ENCODE results near the gene STAG1. TPM values are rescaled to one million over a fixed set of nuclear protein-coding genes. Genes with fewer than 3 reads are reported as not detected.

Gene STAG1
- total and polyA plus RNA-seq, 2 experiments from 2014 or later: 12.4 to 41.1 TPM

DNA sequence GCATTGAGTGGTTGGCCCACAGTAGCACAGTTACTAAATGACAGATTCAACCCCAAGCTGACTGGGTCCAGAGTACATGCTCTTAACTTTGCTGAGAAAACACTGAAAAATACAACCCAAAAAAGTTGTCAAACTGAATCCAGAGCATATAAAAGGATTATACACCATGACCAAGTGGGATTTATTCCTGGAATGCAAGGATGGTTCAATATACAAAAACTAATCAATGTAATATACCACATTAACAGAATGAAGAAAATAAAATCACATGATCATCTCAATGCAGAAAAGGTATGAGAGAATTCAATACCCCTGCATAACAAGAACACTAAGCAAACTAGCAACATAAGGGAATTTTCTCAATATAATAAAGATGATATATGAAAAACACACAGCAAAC is 98.5 kb downstream of the STAG1 start:
- no peak overlapping the region for H3K4me2 ChIP-seq
- H3K27me3 ChIP-seq: no peaks in the 10 kb centered on the region
- no peak for TF ChIP-seq EZH2 (IDR thresholded peaks at IDR 0.05; ENCODE audit: borderline replicate concordance)
- TF ChIP-seq EZH2phosphoT487 (IDR thresholded peaks at IDR 0.05; ENCODE audit: low read depth, severe bottlenecking, unreplicated experiment): no peak
- TF ChIP-seq CTCF (IDR thresholded peaks at IDR 0.05; ENCODE audit: poor library complexity): no peak
- peaks cover 98% of the 10 kb centered on the region for H3K79me2 ChIP-seq
- no peaks in the 10 kb centered on the region for H3K9me2 ChIP-seq (replicated peaks; ENCODE audit: insufficient read depth)
- H3K4me3 ChIP-seq: no peak overlapping the region
- no peak overlapping the region for H2AFZ ChIP-seq
- no peak overlapping the region for H3K27ac ChIP-seq
- H3K36me3 ChIP-seq (replicated peaks; ENCODE audit: insufficient read depth, low read depth): no peaks in the 10 kb centered on the region
- H4K20me1 ChIP-seq (ENCODE audit: insufficient read depth, poor library complexity, severe bottlenecking): peaks cover 12% of the 10 kb centered on the region
- no peak for DNase-seq (ENCODE audit: low spot score)
- no peaks in the 10 kb centered on the region for H3K9me3 ChIP-seq (ENCODE audit: low read depth)
- no peaks in the 10 kb centered on the region for H3K4me1 ChIP-seq (ENCODE audit: insufficient read depth)

- Histone ChIP-seq H3K4me1 (ENCODE audit: insufficient read depth) (no peaks in the 10 kb centered on the region), H3K9me3 (ENCODE audit: low read depth) (no peaks in the 10 kb centered on the region), H3K4me2 (no peak overlapping the region), H3K4me3 (no peak overlapping the region), H3K9me2 (replicated peaks; ENCODE audit: insufficient read depth) (no peaks in the 10 kb centered on the region), H3K79me2 (peaks cover 100% of the 10 kb centered on the region), H3K27ac (no peak overlapping the region), H3K36me3 (replicated peaks; ENCODE audit: insufficient read depth, low read depth) (no peaks in the 10 kb centered on the region), H3K27me3 (no peaks in the 10 kb centered on the region), H4K20me1 (ENCODE audit: insufficient read depth, poor library complexity, severe bottlenecking) (peaks cover 3% of the 10 kb centered on the region), H2AFZ (no peak overlapping the region)
- DNase-seq (ENCODE audit: low spot score): peak; percentile 5
- 93% methylated on average over 2 of the region's 2 CpGs for WGBS (ENCODE audit: low lambda C conversion rate, missing lambda C conversion rate)
- no peak for TF ChIP-seq EZH2phosphoT487 (IDR thresholded peaks at IDR 0.05; ENCODE audit: low read depth, severe bottlenecking, unreplicated experiment)
- no peak for TF ChIP-seq CTCF (IDR thresholded peaks at IDR 0.05; ENCODE audit: poor library complexity)
- no peak for TF ChIP-seq EZH2 (IDR thresholded peaks at IDR 0.05; ENCODE audit: borderline replicate concordance)
These were observed 100.6 kb downstream of the STAG1 start for GRCh38 chr3:136651581-136651980.

- 97% methylated on average over 2 of the region's 2 CpGs for WGBS (ENCODE audit: low lambda C conversion rate, missing lambda C conversion rate)
- no peaks in the 10 kb centered on the region for H3K4me1 ChIP-seq (ENCODE audit: insufficient read depth)
- H3K27ac ChIP-seq: no peak overlapping the region
- H3K79me2 ChIP-seq: peaks cover 100% of the 10 kb centered on the region
- H3K4me2 ChIP-seq: no peak overlapping the region
- H3K36me3 ChIP-seq (replicated peaks; ENCODE audit: insufficient read depth, low read depth): no peaks in the 10 kb centered on the region
- H3K27me3 ChIP-seq: no peaks in the 10 kb centered on the region
- no peak for DNase-seq (ENCODE audit: low spot score)
- no peaks in the 10 kb centered on the region for H3K9me2 ChIP-seq (replicated peaks; ENCODE audit: insufficient read depth)
- TF ChIP-seq CTCF (IDR thresholded peaks at IDR 0.05; ENCODE audit: poor library complexity) (no peak), EZH2 (IDR thresholded peaks at IDR 0.05; ENCODE audit: borderline replicate concordance) (no peak), EZH2phosphoT487 (IDR thresholded peaks at IDR 0.05; ENCODE audit: low read depth, severe bottlenecking, unreplicated experiment) (no peak)
- H3K4me3 ChIP-seq: no peak overlapping the region
- no peaks in the 10 kb centered on the region for H3K9me3 ChIP-seq (ENCODE audit: low read depth)
- H4K20me1 ChIP-seq (ENCODE audit: insufficient read depth, poor library complexity, severe bottlenecking): peaks cover 9% of the 10 kb centered on the region
- no peak overlapping the region for H2AFZ ChIP-seq
These were observed 101.7 kb downstream of the STAG1 start for GRCh38 chr3:136650461-136650860.

DNA sequence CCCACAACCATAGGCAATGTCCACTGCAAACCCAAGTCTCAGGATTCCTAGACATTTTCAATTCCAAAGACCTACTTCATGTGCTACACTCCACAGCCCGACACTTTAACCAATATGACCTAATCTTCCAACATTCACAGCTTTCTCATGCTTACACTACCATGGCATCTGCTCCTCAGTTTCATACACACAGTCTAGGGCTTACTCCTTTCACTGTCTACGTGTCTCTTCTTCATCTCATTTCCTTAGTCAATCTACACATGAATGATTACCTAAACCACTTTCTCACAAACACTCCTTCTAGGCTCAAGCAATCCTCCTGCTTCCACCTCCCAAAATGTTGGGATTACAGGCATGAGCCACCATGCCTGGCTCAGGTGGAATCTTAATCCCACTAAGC is 106.3 kb downstream of the STAG1 start:
- TF ChIP-seq CTCF (IDR thresholded peaks at IDR 0.05; ENCODE audit: poor library complexity) (no peak), EZH2phosphoT487 (IDR thresholded peaks at IDR 0.05; ENCODE audit: low read depth, severe bottlenecking, unreplicated experiment) (no peak), EZH2 (IDR thresholded peaks at IDR 0.05; ENCODE audit: borderline replicate concordance) (no peak)
- peaks cover 22% of the 10 kb centered on the region for H4K20me1 ChIP-seq (ENCODE audit: insufficient read depth, poor library complexity, severe bottlenecking)
- no peak overlapping the region for H2AFZ ChIP-seq
- no peaks in the 10 kb centered on the region for H3K9me3 ChIP-seq (ENCODE audit: low read depth)
- 100% methylated on average over 2 of the region's 2 CpGs for whole genome bisulfite sequencing (ENCODE audit: low lambda C conversion rate, missing lambda C conversion rate)
- H3K79me2 ChIP-seq: peaks cover 98% of the 10 kb centered on the region
- no peak overlapping the region for H3K4me3 ChIP-seq
- no peaks in the 10 kb centered on the region for H3K36me3 ChIP-seq (replicated peaks; ENCODE audit: insufficient read depth, low read depth)
- H3K27ac ChIP-seq: no peak overlapping the region
- DNase-seq (ENCODE audit: low spot score): no peak
- no peak overlapping the region for H3K4me2 ChIP-seq
- H3K27me3 ChIP-seq: no peaks in the 10 kb centered on the region
- H3K4me1 ChIP-seq (ENCODE audit: insufficient read depth): no peaks in the 10 kb centered on the region
- H3K9me2 ChIP-seq (replicated peaks; ENCODE audit: insufficient read depth): no peaks in the 10 kb centered on the region

Data from hepatocyte (in vitro differentiated cells).